GM23338 (cell line): ENCODE measurements around the gene SV2C. TPM values are rescaled to one million over a fixed set of nuclear protein-coding genes. Genes with fewer than 3 reads are reported as not detected.

Source experiments
- ATAC-seq: fragments of 200-7000 bp; cut with Tn5 transposase; 3 replicates; pipeline ENCODE4 v1.9.1; 2020
- DNase-seq: peaks from one replicate; pipeline ENCODE4 v3.0.0-alpha.2; 2015; ENCODE audit warnings: low spot score
- H2AFZ ChIP-seq: fragments of 200-600 bp; sonication (generic); 2 replicates; pipeline ENCODE4 v1.8.0; 2016; ENCODE audit warnings: antibody characterized with exemption, mild to moderate bottlenecking, moderate library complexity
- H3F3A ChIP-seq: fragments of 200-600 bp; sonication (generic); replicated peaks from 2 replicates; pipeline ENCODE4 v1.8.0; 2017; ENCODE audit warnings: antibody characterized with exemption, mixed run types, low read depth
- H3K27ac ChIP-seq: fragments of 200-600 bp; sonication (generic); 2 replicates; pipeline ENCODE4 v1.6.1; 2016; ENCODE audit warnings: low read depth
- H3K27me3 ChIP-seq: fragments of 200-600 bp; sonication (generic); 2 replicates; pipeline ENCODE4 v1.8.0; 2016; ENCODE audit warnings: mild to moderate bottlenecking, mixed run types, moderate library complexity; ENCODE audit not compliant: insufficient read depth
- H3K36me3 ChIP-seq: fragments of 200-600 bp; sonication (generic); 2 replicates; pipeline ENCODE4 v1.8.0; 2016; ENCODE audit warnings: mild to moderate bottlenecking; ENCODE audit not compliant: insufficient read depth
- H3K4me1 ChIP-seq: fragments of 200-600 bp; sonication (generic); 2 replicates; pipeline ENCODE4 v1.8.0; 2016; ENCODE audit warnings: mild to moderate bottlenecking, moderate library complexity; ENCODE audit not compliant: insufficient read depth
- H3K4me2 ChIP-seq: fragments of 200-600 bp; sonication (generic); 2 replicates; pipeline ENCODE4 v1.7.1; 2017; ENCODE audit warnings: mixed run types
- H3K4me3 ChIP-seq: fragments of 200-600 bp; sonication (generic); 2 replicates; pipeline ENCODE4 v1.6.1; 2016; ENCODE audit warnings: mixed run types
- H3K79me2 ChIP-seq: fragments of 200-600 bp; sonication (generic); replicated peaks from 2 replicates; pipeline ENCODE4 v1.8.0; 2017; ENCODE audit warnings: mild to moderate bottlenecking; ENCODE audit not compliant: insufficient read depth
- H3K9me2 ChIP-seq: fragments of 200-600 bp; sonication (generic); 2 replicates; pipeline ENCODE4 v1.8.0; 2017; ENCODE audit not compliant: insufficient read depth
- H4K20me1 ChIP-seq: fragments of 200-600 bp; sonication (generic); replicated peaks from 2 replicates; pipeline ENCODE4 v1.8.0; 2017; ENCODE audit warnings: mild to moderate bottlenecking; ENCODE audit not compliant: insufficient read depth
- H3K27ac Mint-ChIP-seq: 2 replicates; pipeline ENCODE4 v1.8.0; 2020; ENCODE audit warnings: inconsistent platforms, mild to moderate bottlenecking, moderate library complexity, mixed read lengths
- H3K27me3 Mint-ChIP-seq: 3 replicates; pipeline ENCODE4 v1.8.0; 2022; ENCODE audit warnings: low read depth, mild to moderate bottlenecking, moderate library complexity, mixed read lengths, inconsistent platforms; ENCODE audit not compliant: insufficient read depth, poor library complexity
- H3K36me3 Mint-ChIP-seq: 3 replicates; pipeline ENCODE4 v1.8.0; 2021; ENCODE audit warnings: low read depth, mild to moderate bottlenecking, inconsistent platforms, moderate library complexity, mixed read lengths
- H3K4me1 Mint-ChIP-seq: 3 replicates; pipeline ENCODE4 v1.8.0; 2020; ENCODE audit warnings: mild to moderate bottlenecking, inconsistent platforms, mixed read lengths
- H3K4me3 Mint-ChIP-seq: 3 replicates; pipeline ENCODE4 v1.8.0; 2021; ENCODE audit warnings: moderate library complexity, mild to moderate bottlenecking, inconsistent platforms, mixed read lengths
- H3K9me3 Mint-ChIP-seq: 3 replicates; pipeline ENCODE4 v1.8.0; 2020; ENCODE audit warnings: moderate library complexity, mild to moderate bottlenecking, inconsistent platforms, mixed read lengths
- CREB1 ChIP-seq: fragments of 250-450 bp; sonication (Bioruptor Pico); IDR thresholded peaks from 2 replicates; pipeline ENCODE4 v1.5.0; 2020; ENCODE audit warnings: low read depth, mild to moderate bottlenecking, moderate library complexity
- CTCF ChIP-seq, 2 experiments: fragments of 200-600 bp in 1 of 2; sonication (generic) in 1 of 2; conservative IDR thresholded peaks; 2 replicates each; pipeline versions ENCODE4 v1.5.1 to v1.6.1; 2016 to 2017; ENCODE audit warnings: antibody characterized with exemption in 2 of 2, low read depth in 2 of 2, mild to moderate bottlenecking in 2 of 2, moderate library complexity in 1 of 2
- EZH2phosphoT487 ChIP-seq: fragments of 200-600 bp; sonication (generic); IDR thresholded peaks from one replicate; pipeline ENCODE4 v1.8.1; 2018; ENCODE audit warnings: antibody characterized with exemption; ENCODE audit not compliant: unreplicated experiment
- JUNB ChIP-seq: IDR thresholded peaks from one replicate; pipeline ENCODE4 v1.6.1; 2016; ENCODE audit warnings: antibody characterized with exemption; ENCODE audit not compliant: unreplicated experiment
- NANOG ChIP-seq: IDR thresholded peaks from 2 replicates; pipeline ENCODE4 v1.6.1; 2016; ENCODE audit warnings: antibody characterized with exemption, borderline replicate concordance
- ZNF114 ChIP-seq: fragments of 250-450 bp; sonication (Bioruptor Pico); IDR thresholded peaks from 2 replicates; pipeline ENCODE4 v1.5.0; 2020; ENCODE audit warnings: mild to moderate bottlenecking, moderate library complexity
- ZNF462 ChIP-seq: fragments of 250-450 bp; sonication (Bioruptor Pico); IDR thresholded peaks from 2 replicates; pipeline ENCODE4 v1.5.0; 2020; ENCODE audit warnings: mild to moderate bottlenecking, moderate library complexity
- polyA plus RNA-seq: library from polyadenylated mRNA; unstranded; fragments of >200 nt; fragmentation: Nextera tagmentation; extraction: Ambion mirVana; gene quantifications from 2 replicates; pipeline ENCODE4 v1.2.1, GENCODE V29; 2016
- total RNA-seq: library from RNA; depleted of rRNA; stranded (reverse); fragments of >200 nt; shearing (Covaris generic); gene quantifications from 2 replicates; pipeline ENCODE4 v1.2.3, GENCODE V29; 2014
- TF ChIP-seq, protein P1 (sequence below): IDR thresholded peaks from 2 replicates; pipeline ENCODE4 v1.6.1; 2016; ENCODE audit warnings: antibody characterized with exemption

SV2C gene
- total and polyA plus RNA-seq, 2 experiments from 2014 or later = 0.05 to 0.07 TPM

- H3K27me3 Mint-ChIP-seq = peaks cover 6% of the 10 kb centered on the region
- peaks cover 17% of the 10 kb centered on the region for H3K36me3 Mint-ChIP-seq
Measured at GRCh38 chr5:76337953-76338451, 254.8 kb downstream of the SV2C start.

More at GRCh38 chr5:76337953-76338451, 254.8 kb downstream of the SV2C start:
- TF ChIP-seq ZNF114 (CRISPR knock-in tag) (peak; percentile 52; the same call in 1 of the 2 replicates), JUNB (no peak), ZNF462 (CRISPR knock-in tag) (peak; percentile 67; the same call in 1 of the 2 replicates), CTCF (conservative IDR thresholded peaks at IDR 0.05; ENCODE audit: low read depth in 2 of 2) (peak; percentile 53 to 71), EZH2phosphoT487 (no peak), CREB1 (CRISPR knock-in tag) (peak; percentile 19; the same call in 1 of the 2 replicates), NANOG (no peak)
- TF ChIP-seq, protein P1, sequence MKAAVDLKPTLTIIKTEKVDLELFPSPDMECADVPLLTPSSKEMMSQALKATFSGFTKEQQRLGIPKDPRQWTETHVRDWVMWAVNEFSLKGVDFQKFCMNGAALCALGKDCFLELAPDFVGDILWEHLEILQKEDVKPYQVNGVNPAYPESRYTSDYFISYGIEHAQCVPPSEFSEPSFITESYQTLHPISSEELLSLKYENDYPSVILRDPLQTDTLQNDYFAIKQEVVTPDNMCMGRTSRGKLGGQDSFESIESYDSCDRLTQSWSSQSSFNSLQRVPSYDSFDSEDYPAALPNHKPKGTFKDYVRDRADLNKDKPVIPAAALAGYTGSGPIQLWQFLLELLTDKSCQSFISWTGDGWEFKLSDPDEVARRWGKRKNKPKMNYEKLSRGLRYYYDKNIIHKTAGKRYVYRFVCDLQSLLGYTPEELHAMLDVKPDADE = no peak
- H3K27ac Mint-ChIP-seq = no peak overlapping the region
- H3K4me3 Mint-ChIP-seq = no peak overlapping the region
- H3K36me3 ChIP-seq = no peaks in the 10 kb centered on the region; the same call in 1 of the 2 replicates
- peaks cover 23% of the 10 kb centered on the region for H3K9me3 Mint-ChIP-seq
- no peaks in the 10 kb centered on the region for H4K20me1 ChIP-seq
- no peak overlapping the region for H3K4me3 ChIP-seq
- H3K4me1 ChIP-seq = peaks cover 7% of the 10 kb centered on the region; the same call in 1 of the 2 replicates
- DNase-seq = peak; percentile 90
- no peaks in the 10 kb centered on the region for H3K27me3 ChIP-seq
- H3K4me2 ChIP-seq = no peak overlapping the region
- peaks cover 8% of the 10 kb centered on the region; the same call in 1 of the 2 replicates for H3K9me2 ChIP-seq
- peak; percentile 96 for ATAC-seq
- no peak overlapping the region for H3K27ac ChIP-seq
- no peaks in the 10 kb centered on the region for H3K79me2 ChIP-seq
- peaks cover 23% of the 10 kb centered on the region for H3K4me1 Mint-ChIP-seq
- peak overlapping the region; percentile 28; the same call in 1 of the 2 replicates for H2AFZ ChIP-seq
- H3F3A ChIP-seq = no peaks in the 10 kb centered on the region
